Testis (tissue), 3 donors: ENCODE data around the gene CFAP58. TPM values are rescaled to one million over a fixed set of nuclear protein-coding genes. Genes with fewer than 3 reads are reported as not detected.

Experiments
- DNase-seq: peaks from one replicate; pipeline ENCODE4 v3.0.0-alpha.2; 2019
- H3K27ac ChIP-seq, 2 donors: fragments of 200-600 bp; sonication (generic); one replicate each; pipeline ENCODE4 v1.5.1; 2019
- H3K27me3 ChIP-seq: fragments of 200-600 bp; sonication (generic); one replicate; pipeline ENCODE4 v1.5.1; 2019
- H3K36me3 ChIP-seq: fragments of 200-600 bp; sonication (generic); one replicate; pipeline ENCODE4 v1.5.1; 2017; ENCODE audit warnings: low read depth; ENCODE audit errors: missing control alignments
- H3K4me1 ChIP-seq: fragments of 200-600 bp; sonication (generic); one replicate; pipeline ENCODE4 v1.5.1; 2019
- H3K4me3 ChIP-seq, 2 donors: fragments of 200-600 bp; sonication (generic); one replicate each; pipeline ENCODE4 v1.5.1; 2017 to 2019
- H3K9me3 ChIP-seq: fragments of 200-600 bp; sonication (generic); one replicate; pipeline ENCODE4 v1.5.1; 2017
- CTCF ChIP-seq, 3 experiments: fragments of 450-650 bp in 2 of 3; fragments of 200-600 bp in 1 of 3; sonication (generic) in 1 of 3; IDR thresholded peaks; one replicate each; pipeline ENCODE4 v1.5.1; 2016 to 2019; ENCODE audit warnings: antibody characterized with exemption in 3 of 3, mild to moderate bottlenecking in 2 of 3, moderate library complexity in 1 of 3
- POLR2A ChIP-seq: fragments of 450-650 bp; IDR thresholded peaks from one replicate; pipeline ENCODE4 v1.6.1; 2017; ENCODE audit warnings: antibody characterized with exemption, mild to moderate bottlenecking, moderate library complexity
- WGBS, 2 donors: methylation state at CpG; one replicate each; pipeline ENCODE4 v1.1.5; 2018; 5-methylcytosine and 5-hydroxymethylcytosine counted together
- intact Hi-C: fragments of 100-400 bp; cut with DNase I; formaldehyde crosslinking; loops from one replicate; pipeline ENCODE4 v1.15.1; 2023; ENCODE audit warnings: low total_unique reads
- polyA plus RNA-seq: library from polyadenylated mRNA; stranded (reverse); fragments of 350-450 nt; fragmentation: Illumina TruSeq; extraction: RNeasy Lipid Tissue Mini Kit (QIAGEN cat#74804); gene quantifications from one replicate; pipeline ENCODE4 v1.2.3, GENCODE V29; 2014; ENCODE audit warnings: low read depth, low replicate concordance; ENCODE audit not compliant: insufficient read depth
- total RNA-seq, 2 donors: library from RNA; depleted of rRNA; stranded (reverse); fragments of >200 nt; gene quantifications; one replicate each; pipeline ENCODE4 v1.2.3, GENCODE V29; 2016

CFAP58 gene
- total and polyA plus RNA-seq, 3 donors from 2014 or later: 10.1 to 16.3 (median 14.6) TPM

GRCh38 chr10:104492329-104492940 is 138.8 kb downstream of the CFAP58 start:
- DNase-seq: no peak
- H3K9me3 ChIP-seq: no peaks in the 10 kb centered on the region
- intact Hi-C loops: no loop called here
- no peak overlapping the region for H3K27ac ChIP-seq
- no peaks in the 10 kb centered on the region for H3K27me3 ChIP-seq
- TF ChIP-seq POLR2A: no peak
- TF ChIP-seq CTCF (IDR thresholded peaks at IDR 0.05): no peak
- 83% methylated on average over 4 of the region's 4 CpGs for WGBS, 2 donors
- H3K4me1 ChIP-seq: no peaks in the 10 kb centered on the region
- H3K4me3 ChIP-seq: no peak overlapping the region
- no peaks in the 10 kb centered on the region for H3K36me3 ChIP-seq

GRCh38 chr10:104498347-104499081 is 144.9 kb downstream of the CFAP58 start:
- intact Hi-C loops: no loop called here
- TF ChIP-seq POLR2A (no peak), CTCF (IDR thresholded peaks at IDR 0.05) (no peak)
- no peak overlapping the region for H3K27ac ChIP-seq
- no peaks in the 10 kb centered on the region for H3K36me3 ChIP-seq
- no peak overlapping the region for H3K4me3 ChIP-seq
- 67 to 74% methylated on average over 3 to 4 of the region's 4 CpGs for WGBS, 2 donors
- no peaks in the 10 kb centered on the region for H3K4me1 ChIP-seq
- H3K27me3 ChIP-seq: no peaks in the 10 kb centered on the region
- no peak for DNase-seq
- H3K9me3 ChIP-seq: no peaks in the 10 kb centered on the region

GRCh38 chr10:104501449-104501848 is 147.8 kb downstream of the CFAP58 start:
- Histone ChIP-seq H3K36me3 (no peaks in the 10 kb centered on the region), H3K4me1 (no peaks in the 10 kb centered on the region), H3K27me3 (no peaks in the 10 kb centered on the region), H3K27ac (no peak overlapping the region), H3K9me3 (no peaks in the 10 kb centered on the region), H3K4me3 (no peak overlapping the region)
- intact Hi-C loops: no loop called here
- TF ChIP-seq POLR2A: no peak
- no peak for TF ChIP-seq CTCF (IDR thresholded peaks at IDR 0.05)
- 73 to 78% methylated on average over 2 of the region's 2 CpGs for WGBS, 2 donors
- no peak for DNase-seq

GRCh38 chr10:104501864-104502579 is 148.4 kb downstream of the CFAP58 start:
- H3K4me1 ChIP-seq: no peaks in the 10 kb centered on the region
- TF ChIP-seq POLR2A: no peak
- no peak for TF ChIP-seq CTCF (IDR thresholded peaks at IDR 0.05)
- 58 to 79% methylated on average over 6 to 7 of the region's 7 CpGs for WGBS, 2 donors
- no peak overlapping the region for H3K4me3 ChIP-seq
- H3K36me3 ChIP-seq: no peaks in the 10 kb centered on the region
- no peak overlapping the region for H3K27ac ChIP-seq
- no peaks in the 10 kb centered on the region for H3K27me3 ChIP-seq
- no peaks in the 10 kb centered on the region for H3K9me3 ChIP-seq
- intact Hi-C loops: no loop called here
- no peak for DNase-seq
